ENCODE measurements around the gene SMAD4. TPM values are rescaled to one million over a fixed set of nuclear protein-coding genes. Genes with fewer than 3 reads are reported as not detected.
A peak's percentile ranks its signal among the peaks of the same experiment; 100 is the strongest.

SMAD4 gene
- total RNA-seq, 1 experiment from 2014 or later = 172 TPM

DNA sequence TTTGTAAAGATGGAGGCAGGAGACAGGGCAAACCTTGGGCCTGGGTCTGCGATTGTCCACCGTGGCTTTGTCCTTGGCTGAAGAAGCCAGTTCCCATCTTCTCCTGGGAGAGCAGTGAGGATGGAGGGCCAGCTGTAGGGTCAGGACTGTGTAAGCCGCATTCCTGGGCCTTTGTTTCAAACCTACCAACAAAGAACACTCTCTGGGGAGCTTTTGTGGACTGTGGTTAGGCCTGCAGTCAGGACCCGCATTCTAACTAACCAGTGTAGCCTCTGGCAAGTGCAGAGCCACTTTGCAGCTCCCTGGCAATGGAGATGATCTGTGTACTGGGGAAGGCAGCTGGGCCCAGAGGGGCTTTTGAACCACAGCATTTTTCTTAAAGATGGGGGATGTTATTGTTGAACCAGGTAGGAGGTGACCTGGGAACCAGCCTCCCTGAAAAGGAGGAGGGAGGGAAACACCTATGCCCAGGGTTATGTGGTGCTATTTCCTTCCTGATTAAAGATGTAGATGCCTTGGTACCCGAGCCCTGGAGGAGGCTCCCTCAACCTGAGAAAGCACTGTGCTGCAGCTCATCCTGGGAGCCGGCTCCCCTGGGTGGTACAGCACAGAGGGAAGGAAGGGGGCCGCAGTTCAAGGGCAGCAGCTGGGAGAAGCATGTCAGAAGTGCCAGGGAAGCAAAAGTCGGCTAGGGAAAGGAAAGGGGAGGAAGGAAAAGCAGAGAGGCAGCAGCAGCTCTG is 12.7 kb upstream of the SMAD4 start:
- H2BK5ac ChIP-seq (ENCODE audit: insufficient read length, low read length) = no peak overlapping the region

More for the DNA sequence above, 12.7 kb upstream of the SMAD4 start:
- no peaks in the 10 kb centered on the region; the same call in 1 of the 2 replicates for H3K27me3 Mint-ChIP-seq (ENCODE audit: low read depth)
- H3K9me3 ChIP-seq (ENCODE audit: control insufficient read depth, low read depth, low read length) = no peaks in the 10 kb centered on the region
- peaks cover 13 to 26% of the 10 kb centered on the region in 2 experiments for H3K4me1 Mint-ChIP-seq
- H3K23ac ChIP-seq (ENCODE audit: insufficient read length, low read depth, low read length) = no peak overlapping the region
- peaks cover 4 to 28% (median 17%) of the 10 kb centered on the region in 3 experiments; a peak in 6 of 7 replicates for H3K36me3 Mint-ChIP-seq (ENCODE audit: insufficient read depth in 1 of 3, low read depth in 3 of 3)
- no peak overlapping the region for H3K56ac ChIP-seq (ENCODE audit: insufficient read length, low read depth, low read length)
- no peaks in the 10 kb centered on the region for H3K79me1 ChIP-seq (ENCODE audit: insufficient read depth, low read depth, low read length, poor library complexity, severe bottlenecking)
- no peak overlapping the region for H2AFZ ChIP-seq (ENCODE audit: low read length)
- H3K14ac ChIP-seq (ENCODE audit: insufficient read depth, low read length) = peak overlapping the region; percentile 71
- no peak overlapping the region for H2BK20ac ChIP-seq (ENCODE audit: low read depth, low read length, poor library complexity, severe bottlenecking)
- TF ChIP-seq, protein P1, sequence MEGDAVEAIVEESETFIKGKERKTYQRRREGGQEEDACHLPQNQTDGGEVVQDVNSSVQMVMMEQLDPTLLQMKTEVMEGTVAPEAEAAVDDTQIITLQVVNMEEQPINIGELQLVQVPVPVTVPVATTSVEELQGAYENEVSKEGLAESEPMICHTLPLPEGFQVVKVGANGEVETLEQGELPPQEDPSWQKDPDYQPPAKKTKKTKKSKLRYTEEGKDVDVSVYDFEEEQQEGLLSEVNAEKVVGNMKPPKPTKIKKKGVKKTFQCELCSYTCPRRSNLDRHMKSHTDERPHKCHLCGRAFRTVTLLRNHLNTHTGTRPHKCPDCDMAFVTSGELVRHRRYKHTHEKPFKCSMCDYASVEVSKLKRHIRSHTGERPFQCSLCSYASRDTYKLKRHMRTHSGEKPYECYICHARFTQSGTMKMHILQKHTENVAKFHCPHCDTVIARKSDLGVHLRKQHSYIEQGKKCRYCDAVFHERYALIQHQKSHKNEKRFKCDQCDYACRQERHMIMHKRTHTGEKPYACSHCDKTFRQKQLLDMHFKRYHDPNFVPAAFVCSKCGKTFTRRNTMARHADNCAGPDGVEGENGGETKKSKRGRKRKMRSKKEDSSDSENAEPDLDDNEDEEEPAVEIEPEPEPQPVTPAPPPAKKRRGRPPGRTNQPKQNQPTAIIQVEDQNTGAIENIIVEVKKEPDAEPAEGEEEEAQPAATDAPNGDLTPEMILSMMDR (conservative IDR thresholded peaks at IDR 0.05) = no peak
- H3K4me1 ChIP-seq (ENCODE audit: insufficient read depth, low read length) = peaks cover 3% of the 10 kb centered on the region; the same call in 1 of the 2 replicates
- no peak overlapping the region for H3K4me2 ChIP-seq (ENCODE audit: insufficient read depth, insufficient read length, low read length)
- H4K20me1 ChIP-seq (ENCODE audit: control insufficient read depth, insufficient read depth, insufficient read length) = no peaks in the 10 kb centered on the region
- no peak overlapping the region for H3K4ac ChIP-seq (ENCODE audit: low read depth, low read length)
- peak overlapping the region in 1 of 2 experiments; percentile 31; a peak in 2 of 5 replicates for H3K4me3 Mint-ChIP-seq
- no peaks in the 10 kb centered on the region for H3K27me3 ChIP-seq (ENCODE audit: insufficient read depth, low read length)
- H4K91ac ChIP-seq (ENCODE audit: insufficient read length, low read depth, low read length) = no peak overlapping the region
- no peak overlapping the region for H2AK5ac ChIP-seq (ENCODE audit: insufficient read length, low read length)
- no peak overlapping the region for H2BK15ac ChIP-seq (ENCODE audit: low read depth, low read length)
- H3K23me2 ChIP-seq (ENCODE audit: insufficient read length, low read depth, low read length, poor library complexity, severe bottlenecking) = no peaks in the 10 kb centered on the region
- peak overlapping the region; percentile 74 for H3K18ac ChIP-seq (ENCODE audit: insufficient read length, low read depth, low read length)
- H4K8ac ChIP-seq (replicated peaks; ENCODE audit: insufficient read length, low read depth, low read length) = no peak overlapping the region
- no peak overlapping the region for H4K5ac ChIP-seq (ENCODE audit: insufficient read length, low read depth, low read length)
- peaks cover 9 to 12% of the 10 kb centered on the region in 2 experiments; a peak in 4 of 5 replicates for H3K9me3 Mint-ChIP-seq
- H3K9ac ChIP-seq (ENCODE audit: extremely low read depth, insufficient read length, low read length) = no peak overlapping the region
- H3K79me2 ChIP-seq (ENCODE audit: insufficient read depth, low read length) = no peaks in the 10 kb centered on the region
- H2BK120ac ChIP-seq (ENCODE audit: low read depth, low read length, poor library complexity, severe bottlenecking) = no peak overlapping the region
- no peak overlapping the region for H3T11ph ChIP-seq (ENCODE audit: low read length)
- H2BK12ac ChIP-seq (ENCODE audit: insufficient read length, low read depth, low read length) = no peak overlapping the region
- DNase-seq = peak; percentile 67
- H3K27ac ChIP-seq (ENCODE audit: insufficient read length, low read depth, low read length) = no peak overlapping the region
- H3K27ac Mint-ChIP-seq = peak overlapping the region; percentile 98
- WGBS (ENCODE audit: extremely low coverage, insufficient read length, low lambda C conversion rate) = no CpG with 5 or more reads among the region's 8 CpGs

Measured in H9 (cell line).